Keratinocyte (primary cell): ENCODE results near the gene EPC2. TPM values are rescaled to one million over a fixed set of nuclear protein-coding genes. Genes with fewer than 3 reads are reported as not detected.

Experiments used
- DNase-seq: peaks from one replicate; pipeline ENCODE4 v3.0.0-alpha.2; 2011; ENCODE audit warnings: low read depth, missing footprints, low spot score
- FAIRE-seq: peaks from 2 replicates; lab custom pipeline; 2011; peaks lifted over from hg19 to GRCh38; lab: Jason Lieb, UNC
- H2AFZ ChIP-seq: 2 replicates; pipeline ENCODE4 v1.6.0; 2012; ENCODE audit warnings: low read length, control low read depth, inconsistent platforms; ENCODE audit not compliant: control insufficient read depth
- H3K27ac ChIP-seq: 2 replicates; pipeline ENCODE4 v1.5.1; 2011; ENCODE audit warnings: low read length; ENCODE audit not compliant: control insufficient read depth, insufficient read depth
- H3K27me3 ChIP-seq: 3 replicates; pipeline ENCODE4 v1.6.0; 2011; ENCODE audit warnings: low read length; ENCODE audit not compliant: control insufficient read depth, insufficient read depth; ENCODE audit errors: extremely low read depth
- H3K36me3 ChIP-seq, 2 experiments: 2 replicates in 1 of 2; 3 replicates in 1 of 2; pipeline ENCODE4 v1.5.1; 2011; ENCODE audit warnings: low read length in 2 of 2, mild to moderate bottlenecking in 1 of 2; ENCODE audit not compliant: control insufficient read depth in 2 of 2, insufficient read depth in 2 of 2; ENCODE audit errors: extremely low read depth in 1 of 2
- H3K4me1 ChIP-seq: 3 replicates; pipeline ENCODE4 v1.5.1; 2011; ENCODE audit warnings: low read length; ENCODE audit not compliant: control insufficient read depth, insufficient read depth; ENCODE audit errors: extremely low read depth
- H3K4me2 ChIP-seq: 3 replicates; pipeline ENCODE4 v1.6.0; 2011; ENCODE audit warnings: low read depth, low read length; ENCODE audit not compliant: control insufficient read depth, insufficient read depth; ENCODE audit errors: extremely low read depth
- H3K4me3 ChIP-seq, 3 experiments: fragments of 200-600 bp in 1 of 3; sonication (generic) in 1 of 3; 2 replicates in 2 of 3; 3 replicates in 1 of 3; pipeline ENCODE4 v1.5.1; 2011 to 2016; ENCODE audit warnings: low read length in 3 of 3, mild to moderate bottlenecking in 3 of 3, control low read depth in 2 of 3, inconsistent platforms in 1 of 3, low read depth in 1 of 3, mixed read lengths in 1 of 3, mixed run types in 1 of 3, moderate library complexity in 1 of 3; ENCODE audit not compliant: control insufficient read depth in 2 of 3, insufficient read depth in 2 of 3; ENCODE audit errors: extremely low read depth in 1 of 3
- H3K79me2 ChIP-seq: 2 replicates; pipeline ENCODE4 v1.6.0; 2012; ENCODE audit warnings: low read length; ENCODE audit not compliant: control insufficient read depth, insufficient read depth
- H3K9ac ChIP-seq: 3 replicates; pipeline ENCODE4 v1.6.0; 2011; ENCODE audit warnings: low read length; ENCODE audit not compliant: control insufficient read depth, insufficient read depth; ENCODE audit errors: extremely low read depth
- H3K9me1 ChIP-seq: 3 replicates; pipeline ENCODE4 v1.6.0; 2011; ENCODE audit warnings: low read length; ENCODE audit not compliant: control insufficient read depth, insufficient read depth; ENCODE audit errors: extremely low read depth
- H3K9me3 ChIP-seq: 2 replicates; pipeline ENCODE4 v1.5.1; 2012; ENCODE audit warnings: low read depth, low read length; ENCODE audit not compliant: control insufficient read depth
- H4K20me1 ChIP-seq: 3 replicates; pipeline ENCODE4 v1.6.0; 2011; ENCODE audit warnings: low read length; ENCODE audit not compliant: control insufficient read depth, insufficient read depth; ENCODE audit errors: extremely low read depth
- EZH2 ChIP-seq: IDR thresholded peaks from one replicate; pipeline ENCODE4 v1.6.1; 2012; ENCODE audit warnings: inconsistent platforms, mild to moderate bottlenecking, low read length, moderate library complexity
- dilution Hi-C: fragments of 300-500 bp; cut with MboI; formaldehyde crosslinking; loops from one replicate; pipeline ENCODE4 v1.7.0; 2020; ENCODE audit warnings: low sequenced_read_pairs; ENCODE audit not compliant: extremely low pct_ligation_motif_present
- polyA plus RNA-seq, 5 experiments: library from polyadenylated mRNA; depleted of rRNA in 3 of 5; stranded (reverse) in 3 of 5; stranded (forward) in 1 of 5; unstranded in 1 of 5; fragments of >200 nt; gene quantifications; 1 replicate in 1 of 5; 2 replicates in 3 of 5; 3 replicates in 1 of 5; pipeline versions ENCODE4 v1.2.1 to v1.2.3, GENCODE V29; 2011 to 2012; ENCODE audit warnings: missing spikeins in 2 of 5, low read depth in 1 of 5, low replicate concordance in 1 of 5
- TF ChIP-seq, protein P1 (sequence below), 3 experiments: IDR thresholded peaks in 1 of 3; conservative IDR thresholded peaks in 1 of 3; optimal IDR thresholded peaks in 1 of 3; 2 replicates in 2 of 3; 3 replicates in 1 of 3; pipeline versions ENCODE3 to v1.5.1; 2011; ENCODE audit warnings: low read length in 3 of 3, mild to moderate bottlenecking in 3 of 3, moderate library complexity in 2 of 3, control low read depth in 1 of 3, inconsistent platforms in 1 of 3; ENCODE audit not compliant: insufficient read depth in 2 of 3; ENCODE audit errors: extremely low read depth in 1 of 3

EPC2 gene
- polyA plus RNA-seq, 1 donor (not counting 4 experiments of a cell fraction or from before 2014, with no cell fraction given), result 13.1 TPM

DNA sequence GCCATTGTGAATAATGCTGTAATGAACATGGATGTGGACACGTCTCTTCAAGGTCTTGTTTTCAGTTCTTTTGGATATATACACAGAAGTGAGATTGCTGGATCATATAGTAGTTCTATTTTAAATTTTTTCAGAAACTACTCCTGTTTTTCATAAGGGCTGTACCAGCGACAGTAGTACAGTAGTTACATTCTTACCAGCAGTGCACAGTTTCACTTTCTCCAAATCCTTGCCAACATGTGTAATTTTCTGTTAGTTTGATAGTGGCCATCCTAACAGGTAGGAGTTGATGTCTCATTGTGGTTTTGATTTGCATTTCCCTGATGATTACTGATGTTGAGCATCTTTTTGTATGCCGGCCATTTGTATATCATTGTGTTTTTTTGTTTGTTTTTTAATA lies 81.7 kb downstream of the EPC2 start:
- Histone ChIP-seq H3K36me3 (no peaks in the 10 kb centered on the region), H3K79me2 (peaks cover 39% of the 10 kb centered on the region), H3K9ac (no peak overlapping the region), H3K9me3 (no peaks in the 10 kb centered on the region), H2AFZ (no peak overlapping the region), H3K9me1 (no peaks in the 10 kb centered on the region), H3K4me3 (no peak overlapping the region), H3K27me3 (no peaks in the 10 kb centered on the region), H3K27ac (no peak overlapping the region), H3K4me2 (no peak overlapping the region), H4K20me1 (peaks cover 3% of the 10 kb centered on the region), H3K4me1 (no peaks in the 10 kb centered on the region)
- FAIRE-seq (no peak), DNase-seq (no peak)
- dilution Hi-C loops, result no loop called here
- TF ChIP-seq EZH2, result no peak
- TF ChIP-seq, protein P1, sequence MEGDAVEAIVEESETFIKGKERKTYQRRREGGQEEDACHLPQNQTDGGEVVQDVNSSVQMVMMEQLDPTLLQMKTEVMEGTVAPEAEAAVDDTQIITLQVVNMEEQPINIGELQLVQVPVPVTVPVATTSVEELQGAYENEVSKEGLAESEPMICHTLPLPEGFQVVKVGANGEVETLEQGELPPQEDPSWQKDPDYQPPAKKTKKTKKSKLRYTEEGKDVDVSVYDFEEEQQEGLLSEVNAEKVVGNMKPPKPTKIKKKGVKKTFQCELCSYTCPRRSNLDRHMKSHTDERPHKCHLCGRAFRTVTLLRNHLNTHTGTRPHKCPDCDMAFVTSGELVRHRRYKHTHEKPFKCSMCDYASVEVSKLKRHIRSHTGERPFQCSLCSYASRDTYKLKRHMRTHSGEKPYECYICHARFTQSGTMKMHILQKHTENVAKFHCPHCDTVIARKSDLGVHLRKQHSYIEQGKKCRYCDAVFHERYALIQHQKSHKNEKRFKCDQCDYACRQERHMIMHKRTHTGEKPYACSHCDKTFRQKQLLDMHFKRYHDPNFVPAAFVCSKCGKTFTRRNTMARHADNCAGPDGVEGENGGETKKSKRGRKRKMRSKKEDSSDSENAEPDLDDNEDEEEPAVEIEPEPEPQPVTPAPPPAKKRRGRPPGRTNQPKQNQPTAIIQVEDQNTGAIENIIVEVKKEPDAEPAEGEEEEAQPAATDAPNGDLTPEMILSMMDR (optimal IDR thresholded peaks at IDR 0.05 in 1 of 3, IDR thresholded peaks at IDR 0.05 in 1 of 3, conservative IDR thresholded peaks at IDR 0.05 in 1 of 3; ENCODE audit: extremely low read depth in 1 of 3, insufficient read depth in 2 of 3, low read length in 3 of 3), result no peak

DNA sequence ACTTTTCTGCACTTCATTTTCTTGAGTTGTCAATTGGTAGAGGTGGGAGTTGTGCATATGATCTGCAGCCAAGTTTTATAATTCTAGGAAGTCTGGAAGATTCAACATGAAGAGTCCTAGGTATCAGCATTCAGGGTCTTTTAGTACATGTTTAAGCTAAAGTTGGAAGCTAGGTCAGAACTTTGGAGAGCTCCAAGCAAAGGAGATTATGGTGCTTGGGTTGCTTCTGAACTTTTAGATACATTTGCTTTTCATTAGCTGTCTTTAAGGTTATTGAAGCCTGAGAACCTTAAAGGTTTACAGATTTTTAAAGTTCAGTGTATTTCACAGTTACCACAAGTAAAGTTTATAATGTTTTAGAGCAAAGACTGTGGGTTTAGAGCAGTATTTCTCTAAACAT lies 85.5 kb downstream of the EPC2 start:
- DNase-seq, result no peak
- H3K27me3 ChIP-seq, result no peaks in the 10 kb centered on the region
- FAIRE-seq, result no peak
- no peak overlapping the region for H3K4me3 ChIP-seq
- H3K4me1 ChIP-seq, result no peaks in the 10 kb centered on the region
- H3K9ac ChIP-seq, result no peak overlapping the region
- no peak overlapping the region for H3K27ac ChIP-seq
- H4K20me1 ChIP-seq, result peaks cover 3% of the 10 kb centered on the region
- H3K36me3 ChIP-seq, result no peaks in the 10 kb centered on the region
- H3K9me3 ChIP-seq, result no peaks in the 10 kb centered on the region
- peaks cover 22% of the 10 kb centered on the region for H3K79me2 ChIP-seq
- dilution Hi-C loops, result no loop called here
- H3K4me2 ChIP-seq, result no peak overlapping the region
- H2AFZ ChIP-seq, result no peak overlapping the region
- no peaks in the 10 kb centered on the region for H3K9me1 ChIP-seq
- TF ChIP-seq EZH2, result no peak
- TF ChIP-seq, protein P1 (optimal IDR thresholded peaks at IDR 0.05 in 1 of 3, IDR thresholded peaks at IDR 0.05 in 1 of 3, conservative IDR thresholded peaks at IDR 0.05 in 1 of 3; ENCODE audit: extremely low read depth in 1 of 3, insufficient read depth in 2 of 3, low read length in 3 of 3), result no peak
